ENCODE measurements around the gene FAAH. TPM values are rescaled to one million over a fixed set of nuclear protein-coding genes. Genes with fewer than 3 reads are reported as not detected.
"Not testable (repeated sequence)": the region's sequence is repeated elsewhere in the genome, so short reads cannot be mapped to it uniquely, and the experiment has no call there.

FAAH gene
- total and polyA plus RNA-seq, 10 of the 15 experiments (the other 5 are each of a cell fraction or from before 2014, with no cell fraction given): 0.07 to 2.5 (median 0.64) TPM; not detected in 1

- H3K79me2 ChIP-seq (ENCODE audit: control insufficient read depth, insufficient read depth, low read length); in situ Hi-C loops (cut with MboI); H3K9me3 ChIP-seq (replicated peaks; ENCODE audit: control insufficient read depth, insufficient read depth, low read length); POLR2A ChIA-PET; DNase-seq (ENCODE audit: low read depth, low spot score); H4K20me1 ChIP-seq (ENCODE audit: control insufficient read depth, insufficient read depth); H3K9ac ChIP-seq (ENCODE audit: control insufficient read depth, insufficient read depth, low read length); H3K4me3 ChIP-seq; H3K27me3 ChIP-seq (replicated peaks in 1 of 2; ENCODE audit: control insufficient read depth in 2 of 2, insufficient read depth in 2 of 2, low read length in 1 of 2); H2AFZ ChIP-seq (ENCODE audit: control insufficient read depth, low read depth, low read length); FAIRE-seq; BruUV-seq (replicated peaks); intact Hi-C loops (cut with micrococcal nuclease; ENCODE audit: unreplicated experiment); H3K27ac ChIP-seq (ENCODE audit: control insufficient read depth, insufficient read depth); ATAC-seq; H3K4me2 ChIP-seq (ENCODE audit: control insufficient read depth, insufficient read depth): not testable (repeated sequence)
- H3K36me3 ChIP-seq (ENCODE audit: control insufficient read depth in 2 of 2, insufficient read depth in 2 of 2, low read length in 1 of 2): peaks cover 16 to 22% of the 10 kb centered on the region in 2 experiments
- CTCF ChIA-PET: interaction anchor here (1.5 kb wide), 1 partner anchor 19 kb away, joined by 6 read pairs; no protein-coding TSS in a partner anchor
- peaks cover 13% of the 10 kb centered on the region for H3K4me1 ChIP-seq (ENCODE audit: control insufficient read depth, insufficient read depth, low read length)
- SMC1A ChIA-PET (ENCODE audit: uncharacterized antibody, unreplicated experiment): interaction anchor here (1.6 kb wide), 1 partner anchor 18 kb away, joined by 3 read pairs; no protein-coding TSS in a partner anchor
- RAD21 ChIA-PET (ENCODE audit: unreplicated experiment): interaction anchor here (0.7 kb wide), 1 partner anchor 255 kb away, joined by 4 read pairs; no protein-coding TSS in a partner anchor
- 85% methylated on average over 8 of the region's 8 CpGs for WGBS (ENCODE audit: insufficient coverage, insufficient replicate concordance, low lambda C conversion rate, missing lambda C conversion rate)
These were observed 28.3 kb upstream of the FAAH start for GRCh38 chr1:46365796-46366195.

GRCh38 chr1:46367072-46367471 is 27.0 kb upstream of the FAAH start:
- ChIA-PET CTCF (interaction anchor here (0.7 to 1.5 kb wide), 2 partner anchors 20 to 105 kb away, joined by 3 to 6 read pairs; no protein-coding TSS in a partner anchor), POLR2A (interaction anchor here (0.6 to 1.0 kb wide), 3 partner anchors 10 to 439 kb away, joined by 3 to 16 read pairs (median 7); no protein-coding TSS in a partner anchor), SMC1A (ENCODE audit: uncharacterized antibody, unreplicated experiment) (interaction anchor here (0.6 to 1.6 kb wide), 3 partner anchors 20 to 93 kb away, joined by 3 read pairs; no protein-coding TSS in a partner anchor), RAD21 (ENCODE audit: unreplicated experiment) (interaction anchor here (0.7 kb wide), 1 partner anchor 40 kb away, joined by 4 read pairs; no protein-coding TSS in a partner anchor)
- no peak overlapping the region for H2AFZ ChIP-seq (ENCODE audit: control insufficient read depth, low read depth, low read length)
- H3K9me3 ChIP-seq (replicated peaks; ENCODE audit: control insufficient read depth, insufficient read depth, low read length): no peaks in the 10 kb centered on the region
- no peaks in the 10 kb centered on the region for H3K27me3 ChIP-seq (replicated peaks in 1 of 2; ENCODE audit: control insufficient read depth in 2 of 2, insufficient read depth in 2 of 2, low read length in 1 of 2)
- H3K9ac ChIP-seq (ENCODE audit: control insufficient read depth, insufficient read depth, low read length): no peak overlapping the region
- H3K4me2 ChIP-seq (ENCODE audit: control insufficient read depth, insufficient read depth): no peak overlapping the region
- no peaks in the 10 kb centered on the region for H3K79me2 ChIP-seq (ENCODE audit: control insufficient read depth, insufficient read depth, low read length)
- H4K20me1 ChIP-seq (ENCODE audit: control insufficient read depth, insufficient read depth): no peaks in the 10 kb centered on the region
- H3K27ac ChIP-seq (ENCODE audit: control insufficient read depth, insufficient read depth): no peak overlapping the region
- intact Hi-C loops (cut with micrococcal nuclease; ENCODE audit: unreplicated experiment) (no loop called here), in situ Hi-C loops (cut with MboI) (no loop called here)
- H3K4me3 ChIP-seq: no peak overlapping the region
- ATAC-seq: no peak
- no TSS peak for BruUV-seq (replicated peaks)
- H3K36me3 ChIP-seq (ENCODE audit: control insufficient read depth in 2 of 2, insufficient read depth in 2 of 2, low read length in 1 of 2): peaks cover 8 to 14% of the 10 kb centered on the region in 2 experiments
- peaks cover 19% of the 10 kb centered on the region for H3K4me1 ChIP-seq (ENCODE audit: control insufficient read depth, insufficient read depth, low read length)
- no peak for FAIRE-seq
- WGBS (ENCODE audit: insufficient coverage, insufficient replicate concordance, low lambda C conversion rate, missing lambda C conversion rate): 99% methylated on average over 3 of the region's 3 CpGs
- DNase-seq (ENCODE audit: low read depth, low spot score): no peak
- TF ChIP-seq TCF7 (IDR thresholded peaks at IDR 0.05; ENCODE audit: borderline replicate concordance) (no peak), SREBF2 (IDR thresholded peaks at IDR 0.05; ENCODE audit: low read length) (no peak), IKZF1 (conservative IDR thresholded peaks at IDR 0.05) (no peak), HDAC2 (IDR thresholded peaks at IDR 0.05) (no peak), MYB (IDR thresholded peaks at IDR 0.05; ENCODE audit: borderline replicate concordance, low read depth, low read length) (no peak), NKRF (conservative IDR thresholded peaks at IDR 0.05) (no peak), RBBP5 (conservative IDR thresholded peaks at IDR 0.05) (no peak), EZH2 (IDR thresholded peaks at IDR 0.05; ENCODE audit: borderline replicate concordance, control insufficient read depth, low read depth, low read length) (no peak), BCL3 (IDR thresholded peaks at IDR 0.05; ENCODE audit: borderline replicate concordance, insufficient read depth, low read depth, low read length, poor library complexity, severe bottlenecking) (no peak), ZNF274 (IDR thresholded peaks at IDR 0.05; ENCODE audit: insufficient read depth, insufficient read length) (no peak), SMC3 (IDR thresholded peaks at IDR 0.05; ENCODE audit: borderline replicate concordance, low read length) (no peak)
